Effector CD4-positive, alpha-beta T cell (primary cell): ENCODE results near the gene LAMA2.

ENCODE experiments used
- DNase-seq: peaks from one replicate; pipeline ENCODE4 v3.0.0-alpha.2; 2020

LAMA2 gene

DNA sequence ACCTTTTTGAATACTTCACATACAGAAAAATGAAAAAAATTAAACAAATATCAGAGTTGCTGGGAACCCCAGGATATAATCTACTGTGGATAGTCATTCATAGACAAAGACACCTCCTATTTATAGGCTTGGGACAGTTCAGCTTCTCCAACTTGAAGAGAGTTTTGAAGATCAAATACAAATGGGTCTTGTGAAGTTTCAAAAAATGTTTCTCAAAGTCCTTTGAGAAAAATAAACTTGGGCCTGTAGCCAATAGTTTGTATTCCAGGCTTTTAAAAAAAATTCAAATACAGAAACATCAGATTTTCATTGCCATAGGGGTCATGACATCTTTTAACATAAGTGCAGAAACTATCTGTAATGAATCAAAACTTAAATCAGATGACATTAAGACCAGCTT is 334.8 kb downstream of the LAMA2 start:
- DNase-seq: no peak

- no peak for DNase-seq
Measured at GRCh38 chr6:129233458-129234134, 350.7 kb downstream of the LAMA2 start.

GRCh38 chr6:129235167-129236000 is 352.4 kb downstream of the LAMA2 start:
- DNase-seq: no peak

- no peak for DNase-seq
Measured at GRCh38 chr6:129236001-129236517, 353.1 kb downstream of the LAMA2 start.

DNA sequence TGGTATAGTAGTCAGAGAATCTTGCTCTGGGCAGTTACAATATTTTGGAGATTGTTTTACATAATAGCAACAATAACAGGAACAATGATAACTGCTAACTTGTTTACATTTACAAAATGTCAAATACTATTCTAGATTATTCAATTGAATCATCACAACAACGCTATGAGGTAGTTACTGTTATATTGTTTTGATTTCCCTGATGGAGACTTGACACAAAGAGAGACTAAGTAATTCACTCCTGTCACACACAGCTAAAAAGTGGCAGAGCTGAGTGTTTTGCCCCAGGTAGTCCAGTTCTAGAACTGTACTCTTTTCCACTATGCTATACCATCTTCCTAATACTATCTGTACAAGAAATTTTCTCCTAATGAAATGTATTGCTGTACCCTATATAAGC is 356.1 kb downstream of the LAMA2 start:
- no peak for DNase-seq

- DNase-seq: no peak
Measured at GRCh38 chr6:129239825-129240491, 357.0 kb downstream of the LAMA2 start.

DNA sequence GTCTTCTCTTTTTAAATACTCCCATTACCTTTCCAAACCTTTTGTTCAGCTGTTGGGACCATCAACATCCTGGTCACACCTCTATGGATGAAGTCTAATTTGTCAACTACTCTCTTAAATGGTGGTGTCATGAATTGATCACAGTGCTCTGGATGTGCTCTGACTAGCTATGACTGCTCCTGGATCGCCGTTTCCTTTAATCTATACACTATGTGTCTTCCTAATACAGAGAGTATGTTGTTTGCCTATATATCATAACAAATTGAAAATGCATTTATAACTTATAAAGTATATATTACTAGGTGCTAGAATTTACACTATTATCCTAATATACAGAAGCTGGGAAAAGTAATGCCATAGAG is 357.5 kb downstream of the LAMA2 start:
- no peak for DNase-seq

DNA sequence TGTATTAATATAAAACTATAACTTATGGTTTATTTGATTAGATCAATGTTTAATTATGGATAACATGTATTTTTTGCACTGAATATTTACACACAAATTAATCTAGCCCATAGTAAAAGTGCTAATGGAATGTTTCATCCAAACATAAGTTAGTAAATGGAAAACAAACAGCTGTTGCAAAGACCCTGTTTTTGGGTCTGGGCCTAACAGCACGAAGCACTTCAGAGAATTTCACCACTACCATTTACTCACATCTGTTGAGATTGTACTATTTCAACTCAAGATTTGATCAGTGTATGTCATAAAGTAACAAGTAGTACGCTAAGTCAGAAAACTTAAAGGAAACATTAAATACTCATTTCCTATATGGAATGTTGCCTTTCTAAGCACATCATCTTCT is 359.6 kb downstream of the LAMA2 start:
- DNase-seq: no peak

GRCh38 chr6:129243377-129243776 is 360.4 kb downstream of the LAMA2 start:
- no peak for DNase-seq

GRCh38 chr6:129248946-129249345 is 366.0 kb downstream of the LAMA2 start:
- DNase-seq: no peak

GRCh38 chr6:129251669-129252376 is 368.9 kb downstream of the LAMA2 start:
- DNase-seq: peak; percentile 20

- DNase-seq: no peak
Measured at GRCh38 chr6:129252377-129253071, 369.6 kb downstream of the LAMA2 start.

DNA sequence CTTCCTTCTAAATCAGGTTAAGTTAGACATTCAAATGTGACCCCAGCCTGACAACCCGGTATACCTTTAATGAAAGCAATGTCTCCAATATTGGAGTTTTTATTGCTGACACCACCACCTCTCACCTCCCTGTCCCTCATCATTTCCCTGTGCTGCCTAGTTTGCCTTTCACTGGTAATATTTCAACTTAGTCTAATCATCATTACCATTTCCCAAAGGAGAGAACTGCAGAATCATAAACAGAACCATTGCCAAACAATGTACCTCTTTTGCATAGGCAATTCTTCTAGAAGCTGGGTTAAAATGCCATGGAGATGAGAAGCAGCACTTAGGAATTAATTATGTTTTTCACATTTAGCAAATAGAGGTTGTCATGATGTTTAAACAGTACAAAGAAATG is 370.3 kb downstream of the LAMA2 start:
- DNase-seq: no peak

DNA sequence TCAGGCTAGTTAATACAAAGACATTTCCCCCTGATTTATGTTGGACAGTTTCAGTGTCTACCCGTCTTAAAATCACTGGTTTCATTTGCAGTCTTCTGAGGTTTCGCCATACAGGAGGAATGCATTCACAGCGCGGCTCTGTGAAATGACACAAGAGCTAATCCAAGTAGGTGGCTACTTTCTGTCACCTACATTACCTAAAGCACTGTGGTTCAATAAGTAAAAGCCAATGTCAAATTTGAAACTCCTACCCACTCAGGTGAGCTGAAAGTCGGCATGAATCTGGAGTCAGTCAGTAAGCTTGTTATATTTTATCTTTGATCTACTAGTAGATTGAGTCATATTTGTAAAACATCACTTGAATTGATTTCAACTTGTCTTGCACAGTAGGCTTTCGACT is 370.8 kb downstream of the LAMA2 start:
- DNase-seq: no peak

- no peak for DNase-seq
Measured at GRCh38 chr6:129257196-129257595, 374.3 kb downstream of the LAMA2 start.

DNA sequence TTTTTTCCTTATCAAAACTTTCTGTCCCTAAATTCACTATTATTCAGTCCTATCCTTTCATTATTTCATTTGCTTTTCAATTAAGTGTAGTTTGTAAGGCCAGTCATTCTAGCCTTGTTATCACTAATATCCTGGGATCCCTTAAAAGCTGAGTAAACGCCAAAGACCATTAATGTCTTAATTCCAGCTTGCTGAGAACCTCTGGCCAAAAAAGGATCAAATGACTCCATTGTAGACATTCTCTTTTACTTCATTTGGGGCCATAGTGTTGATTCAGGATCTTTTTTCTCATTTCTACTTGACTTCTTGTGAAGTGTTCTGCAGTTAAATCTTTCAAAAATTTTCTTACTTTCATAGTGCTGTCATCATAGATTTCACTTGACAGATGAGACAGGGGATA is 379.7 kb downstream of the LAMA2 start:
- no peak for DNase-seq

GRCh38 chr6:129263176-129263575 is 380.2 kb downstream of the LAMA2 start:
- no peak for DNase-seq

DNA sequence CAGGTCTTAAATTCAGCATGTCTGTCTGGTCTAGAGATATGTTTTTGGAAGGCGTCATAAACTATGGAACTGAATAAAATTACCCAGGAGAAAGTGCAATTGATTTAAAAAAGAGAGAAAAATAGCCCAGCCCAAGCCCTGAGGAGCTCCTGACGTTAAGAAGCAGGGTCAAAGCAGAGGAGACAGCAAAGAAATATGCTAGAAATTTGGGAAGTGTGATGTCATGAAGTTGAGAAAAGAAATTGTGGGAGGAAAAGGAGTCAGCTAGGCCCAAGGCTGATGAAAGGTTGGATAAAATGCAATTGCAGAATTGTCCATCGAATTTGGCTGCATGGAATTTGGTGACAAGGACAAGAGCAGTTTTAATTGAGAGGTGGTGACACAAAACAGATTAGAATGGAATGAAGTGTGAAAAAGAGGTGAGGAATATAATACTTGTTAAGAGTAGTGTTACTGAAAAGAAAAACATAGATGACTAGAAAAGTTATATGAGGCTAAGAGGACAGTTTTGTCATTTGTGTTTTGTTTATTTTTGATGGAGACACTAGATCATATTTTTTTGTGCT is 381.6 kb downstream of the LAMA2 start:
- DNase-seq: no peak

GRCh38 chr6:129267028-129267427 is 384.1 kb downstream of the LAMA2 start:
- DNase-seq: no peak

DNA sequence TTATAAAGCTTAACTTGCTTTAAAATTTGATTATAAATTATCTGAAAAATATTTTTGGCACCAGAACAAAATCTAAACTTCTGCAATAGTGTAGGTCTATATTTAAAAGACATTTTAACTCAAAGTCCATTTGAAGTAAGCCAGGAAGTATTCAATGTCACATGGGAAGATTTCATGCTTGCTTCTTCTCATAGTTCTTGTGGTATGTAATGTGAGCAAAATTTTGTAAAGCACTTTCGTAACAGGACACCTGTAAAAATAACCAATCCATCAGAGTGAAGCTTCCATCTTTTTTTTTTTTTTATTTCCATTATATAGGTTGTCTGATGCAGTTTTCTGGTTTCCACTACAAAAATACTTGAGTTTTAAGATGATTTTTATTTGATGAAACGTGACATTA is 386.1 kb downstream of the LAMA2 start:
- DNase-seq: no peak

DNA sequence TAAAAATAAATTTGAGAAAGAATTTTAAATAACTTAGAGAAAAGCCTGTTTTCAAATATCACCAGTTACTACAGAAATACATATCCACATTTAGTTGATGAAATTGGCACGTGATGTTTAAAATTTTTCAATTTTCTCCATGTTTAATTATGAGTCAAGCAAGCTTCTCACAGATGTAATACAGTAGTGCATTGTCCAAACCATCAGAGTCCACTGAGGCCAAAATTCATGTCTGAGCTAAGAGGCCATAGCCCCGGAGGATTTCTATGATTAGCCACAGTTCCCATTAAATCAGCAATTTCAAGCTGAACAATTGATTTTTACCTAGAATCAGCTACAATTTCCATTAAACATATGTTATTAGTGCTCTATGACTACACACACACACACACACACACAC is 387.0 kb downstream of the LAMA2 start:
- no peak for DNase-seq

- no peak for DNase-seq
Measured at GRCh38 chr6:129270450-129270849, 387.5 kb downstream of the LAMA2 start.
